HL-60 (cell line): ENCODE data around the gene C3orf62.
"Not testable (repeated sequence)": the region's sequence is repeated elsewhere in the genome, so short reads cannot be mapped to it uniquely, and the experiment has no call there.

ENCODE experiments used
- DNase-seq, 2 experiments: peaks; one replicate each; pipeline ENCODE4 v3.0.0-alpha.2; 2010 to 2020; ENCODE audit warnings: low read depth in 1 of 2, low spot score in 1 of 2
- H3K27ac ChIP-seq: fragments of 250-450 bp; sonication (Bioruptor Pico); replicated peaks from 2 replicates; pipeline ENCODE4 v1.5.1; 2020; ENCODE audit warnings: mild to moderate bottlenecking, moderate library complexity
- H3K27me3 ChIP-seq: fragments of 250-450 bp; sonication (Bioruptor Pico); 2 replicates; pipeline ENCODE4 v1.5.1; 2021; ENCODE audit warnings: mild to moderate bottlenecking, moderate library complexity; ENCODE audit not compliant: insufficient read depth, poor library complexity, severe bottlenecking
- H3K4me3 ChIP-seq: replicated peaks from 2 replicates; pipeline ENCODE4 v1.5.1; 2011; ENCODE audit warnings: mild to moderate bottlenecking, control low read depth, low read length; ENCODE audit not compliant: insufficient read depth
- CTCF ChIP-seq: IDR thresholded peaks from one replicate; pipeline ENCODE4 v1.5.1; 2011; ENCODE audit warnings: low read length, control low read depth, inconsistent platforms; ENCODE audit not compliant: insufficient read depth
- GABPA ChIP-seq: IDR thresholded peaks from 2 replicates; pipeline ENCODE4 v1.6.1; 2012; ENCODE audit warnings: low read depth
- POLR2AphosphoS5 ChIP-seq: IDR thresholded peaks from 2 replicates; pipeline ENCODE4 v1.6.1; 2012; ENCODE audit warnings: low read depth
- REST ChIP-seq: IDR thresholded peaks from 2 replicates; pipeline ENCODE4 v1.6.1; 2012; ENCODE audit warnings: low read depth; ENCODE audit not compliant: insufficient replicate concordance
- SPI1 ChIP-seq: IDR thresholded peaks from 2 replicates; pipeline ENCODE4 v1.6.1; 2012; ENCODE audit warnings: low read depth, mild to moderate bottlenecking, borderline replicate concordance

The C3orf62 gene

DNA sequence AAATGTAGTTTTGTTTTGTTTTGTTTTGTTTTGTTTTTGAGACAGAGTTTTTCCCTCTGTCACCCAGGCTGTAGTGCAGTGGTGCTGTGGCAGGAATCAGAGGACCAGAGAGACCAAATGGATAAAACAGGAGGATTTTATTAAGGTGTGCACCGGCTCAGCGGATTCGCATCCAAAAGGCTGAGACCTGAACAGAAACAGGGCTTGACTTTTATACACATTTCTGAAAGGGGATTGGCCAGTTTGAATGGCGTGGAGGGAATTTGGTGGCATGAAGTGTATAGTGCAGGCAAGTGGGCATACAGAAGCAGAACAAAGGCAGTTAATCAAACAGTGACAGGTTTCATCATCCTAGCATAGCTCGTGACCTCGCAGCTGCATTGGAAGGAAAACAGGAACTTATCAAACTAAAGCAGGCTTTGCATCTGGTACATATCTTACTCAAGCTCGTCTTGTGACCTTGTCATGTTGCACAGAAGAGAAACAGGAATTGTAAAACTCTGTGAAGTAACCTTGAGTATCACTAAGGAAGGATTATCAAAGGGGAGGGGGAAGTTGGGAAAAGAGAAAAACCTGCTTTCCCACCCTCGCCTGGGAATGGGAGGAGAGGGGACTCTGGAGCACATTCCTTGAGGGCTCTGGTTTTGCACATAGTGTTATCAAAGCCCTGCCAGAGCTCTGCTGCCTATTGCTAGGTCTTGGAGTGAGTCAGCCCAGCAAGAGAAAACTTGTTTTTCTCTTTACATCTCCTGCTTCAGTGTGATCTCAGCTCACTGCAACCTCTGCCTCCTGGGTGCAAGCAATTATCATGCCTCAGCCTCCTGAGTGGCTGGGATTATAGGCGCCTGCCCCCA, 38.5 kb downstream of the C3orf62 start:
- peak overlapping the region; percentile 92 for H3K27ac ChIP-seq
- TF ChIP-seq POLR2AphosphoS5: peak; percentile 94
- no peak for TF ChIP-seq CTCF
- TF ChIP-seq REST: no peak
- peak; percentile 81; the same call in 1 of the 2 replicates for TF ChIP-seq SPI1
- no peak for TF ChIP-seq GABPA
- no peaks in the 10 kb centered on the region for H3K27me3 ChIP-seq
- peak; percentile 93 to 97 for DNase-seq
- H3K4me3 ChIP-seq: no peak overlapping the region

- peak overlapping the region; percentile 92 for H3K27ac ChIP-seq
- TF ChIP-seq SPI1 (no peak), POLR2AphosphoS5 (no peak), CTCF (no peak), GABPA (no peak), REST (no peak)
- no peaks in the 10 kb centered on the region for H3K27me3 ChIP-seq
- no peak for DNase-seq
- H3K4me3 ChIP-seq: no peak overlapping the region
Observed at GRCh38 chr3:49237344-49237743, 39.7 kb downstream of the C3orf62 start.

- no peak overlapping the region; the same call in 1 of the 2 replicates for H3K27ac ChIP-seq
- no peaks in the 10 kb centered on the region for H3K27me3 ChIP-seq
- H3K4me3 ChIP-seq: no peak overlapping the region
- TF ChIP-seq SPI1: no peak
- no peak for TF ChIP-seq CTCF
- TF ChIP-seq POLR2AphosphoS5: no peak
- TF ChIP-seq GABPA: no peak
- TF ChIP-seq REST: no peak
- DNase-seq: no peak
Observed at GRCh38 chr3:49236226-49236625, 40.8 kb downstream of the C3orf62 start.

DNA sequence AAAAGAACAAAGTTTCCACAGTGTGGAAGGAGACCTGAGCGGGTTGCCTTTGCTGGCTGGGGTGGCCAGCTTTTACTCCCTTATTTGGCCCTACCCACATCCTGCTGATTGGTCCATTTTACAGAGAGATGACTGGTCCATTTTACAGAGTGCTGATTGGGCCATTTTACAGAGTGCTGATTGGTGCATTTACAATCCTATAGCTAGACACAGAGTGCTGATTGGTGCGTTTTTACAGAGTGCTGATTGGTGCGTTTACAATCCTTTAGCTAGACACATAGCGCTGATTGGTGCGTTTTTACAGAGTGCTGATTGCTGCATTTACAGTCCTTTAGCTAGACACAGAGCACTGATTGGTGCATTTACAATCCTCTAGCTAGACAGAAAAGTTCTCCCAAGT, 48.2 kb downstream of the C3orf62 start:
- DNase-seq, H3K4me3 ChIP-seq, H3K27me3 ChIP-seq, H3K27ac ChIP-seq: not testable (repeated sequence)
